Measurements from ENCODE around the gene WWOX.

Gene WWOX

GRCh38 chr16:78445818-78446217 is 346.4 kb downstream of the WWOX start:
- H3K4me3 ChIP-seq, result no peak overlapping the region
- no peak overlapping the region for H3K9ac ChIP-seq (ENCODE audit: insufficient read length)
- no peak for TF ChIP-seq EZH2 (IDR thresholded peaks at IDR 0.05)
- no peak for TF ChIP-seq POLR2AphosphoS5 (IDR thresholded peaks at IDR 0.05; ENCODE audit: borderline replicate concordance, low read depth, low read length)
- no peak for TF ChIP-seq FOXP2 (optimal IDR thresholded peaks at IDR 0.05; ENCODE audit: control extremely low read depth, extremely low read length, insufficient read depth)
- DNase-seq (ENCODE audit: low read depth, low spot score), result no peak
- no peak overlapping the region for H3K27ac ChIP-seq
- H3K9me3 ChIP-seq (ENCODE audit: low read depth, low read length), result no peaks in the 10 kb centered on the region
- no peaks in the 10 kb centered on the region for H3K36me3 ChIP-seq (ENCODE audit: insufficient read depth, low read length)

- Histone ChIP-seq H3K9ac (ENCODE audit: insufficient read length) (no peak overlapping the region), H3K36me3 (ENCODE audit: insufficient read depth, low read length) (no peaks in the 10 kb centered on the region), H3K27ac (no peak overlapping the region), H3K4me3 (no peak overlapping the region), H3K9me3 (ENCODE audit: low read depth, low read length) (no peaks in the 10 kb centered on the region)
- TF ChIP-seq EZH2 (IDR thresholded peaks at IDR 0.05) (no peak), FOXP2 (optimal IDR thresholded peaks at IDR 0.05; ENCODE audit: control extremely low read depth, extremely low read length, insufficient read depth) (no peak), POLR2AphosphoS5 (IDR thresholded peaks at IDR 0.05; ENCODE audit: borderline replicate concordance, low read depth, low read length) (no peak)
- no peak for DNase-seq (ENCODE audit: low read depth, low spot score)
These were observed 347.0 kb downstream of the WWOX start for GRCh38 chr16:78446486-78446885.

- H3K27ac ChIP-seq, result no peak overlapping the region
- no peak overlapping the region for H3K9ac ChIP-seq (ENCODE audit: insufficient read length)
- H3K4me3 ChIP-seq, result no peak overlapping the region
- no peak for DNase-seq (ENCODE audit: low read depth, low spot score)
- TF ChIP-seq POLR2AphosphoS5 (IDR thresholded peaks at IDR 0.05; ENCODE audit: borderline replicate concordance, low read depth, low read length) (no peak), FOXP2 (optimal IDR thresholded peaks at IDR 0.05; ENCODE audit: control extremely low read depth, extremely low read length, insufficient read depth) (no peak), EZH2 (IDR thresholded peaks at IDR 0.05) (no peak)
- H3K36me3 ChIP-seq (ENCODE audit: insufficient read depth, low read length), result no peaks in the 10 kb centered on the region
- no peaks in the 10 kb centered on the region for H3K9me3 ChIP-seq (ENCODE audit: low read depth, low read length)
These were observed 347.6 kb downstream of the WWOX start for GRCh38 chr16:78446992-78447563.

- Histone ChIP-seq H3K36me3 (ENCODE audit: insufficient read depth, low read length) (no peaks in the 10 kb centered on the region), H3K9me3 (ENCODE audit: low read depth, low read length) (no peaks in the 10 kb centered on the region), H3K27ac (no peak overlapping the region), H3K4me3 (no peak overlapping the region), H3K9ac (ENCODE audit: insufficient read length) (no peak overlapping the region)
- TF ChIP-seq FOXP2 (optimal IDR thresholded peaks at IDR 0.05; ENCODE audit: control extremely low read depth, extremely low read length, insufficient read depth) (no peak), EZH2 (IDR thresholded peaks at IDR 0.05) (no peak), POLR2AphosphoS5 (IDR thresholded peaks at IDR 0.05; ENCODE audit: borderline replicate concordance, low read depth, low read length) (no peak)
- no peak for DNase-seq (ENCODE audit: low read depth, low spot score)
These were observed 349.3 kb downstream of the WWOX start for GRCh38 chr16:78448658-78449271.

GRCh38 chr16:78450255-78450654 is 350.8 kb downstream of the WWOX start:
- no peak for DNase-seq (ENCODE audit: low read depth, low spot score)
- Histone ChIP-seq H3K9me3 (ENCODE audit: low read depth, low read length) (no peaks in the 10 kb centered on the region), H3K27ac (no peak overlapping the region), H3K9ac (ENCODE audit: insufficient read length) (no peak overlapping the region), H3K4me3 (no peak overlapping the region), H3K36me3 (ENCODE audit: insufficient read depth, low read length) (no peaks in the 10 kb centered on the region)
- TF ChIP-seq POLR2AphosphoS5 (IDR thresholded peaks at IDR 0.05; ENCODE audit: borderline replicate concordance, low read depth, low read length), result no peak
- TF ChIP-seq EZH2 (IDR thresholded peaks at IDR 0.05), result no peak
- no peak for TF ChIP-seq FOXP2 (optimal IDR thresholded peaks at IDR 0.05; ENCODE audit: control extremely low read depth, extremely low read length, insufficient read depth)

- TF ChIP-seq POLR2AphosphoS5 (IDR thresholded peaks at IDR 0.05; ENCODE audit: borderline replicate concordance, low read depth, low read length), result no peak
- no peak for DNase-seq (ENCODE audit: low read depth, low spot score)
- no peaks in the 10 kb centered on the region for H3K9me3 ChIP-seq (ENCODE audit: low read depth, low read length)
- no peak overlapping the region for H3K9ac ChIP-seq (ENCODE audit: insufficient read length)
- no peak overlapping the region for H3K4me3 ChIP-seq
- no peak overlapping the region for H3K27ac ChIP-seq
- no peaks in the 10 kb centered on the region for H3K36me3 ChIP-seq (ENCODE audit: insufficient read depth, low read length)
These were observed 352.6 kb downstream of the WWOX start for GRCh38 chr16:78452025-78452555.

- no peaks in the 10 kb centered on the region for H3K9me3 ChIP-seq (ENCODE audit: low read depth, low read length)
- TF ChIP-seq FOXP2 (optimal IDR thresholded peaks at IDR 0.05; ENCODE audit: control extremely low read depth, extremely low read length, insufficient read depth) (no peak), EZH2 (IDR thresholded peaks at IDR 0.05) (no peak), POLR2AphosphoS5 (IDR thresholded peaks at IDR 0.05; ENCODE audit: borderline replicate concordance, low read depth, low read length) (no peak)
- H3K9ac ChIP-seq (ENCODE audit: insufficient read length), result no peak overlapping the region
- no peak overlapping the region for H3K4me3 ChIP-seq
- no peaks in the 10 kb centered on the region for H3K36me3 ChIP-seq (ENCODE audit: insufficient read depth, low read length)
- no peak for DNase-seq (ENCODE audit: low read depth, low spot score)
- no peak overlapping the region for H3K27ac ChIP-seq
These were observed 356.4 kb downstream of the WWOX start for GRCh38 chr16:78455861-78456260.

GRCh38 chr16:78458588-78458987 is 359.1 kb downstream of the WWOX start:
- Histone ChIP-seq H3K27ac (no peak overlapping the region), H3K36me3 (ENCODE audit: insufficient read depth, low read length) (no peaks in the 10 kb centered on the region), H3K9ac (ENCODE audit: insufficient read length) (no peak overlapping the region), H3K4me3 (no peak overlapping the region), H3K9me3 (ENCODE audit: low read depth, low read length) (no peaks in the 10 kb centered on the region)
- no peak for DNase-seq (ENCODE audit: low read depth, low spot score)
- TF ChIP-seq POLR2AphosphoS5 (IDR thresholded peaks at IDR 0.05; ENCODE audit: borderline replicate concordance, low read depth, low read length) (no peak), FOXP2 (optimal IDR thresholded peaks at IDR 0.05; ENCODE audit: control extremely low read depth, extremely low read length, insufficient read depth) (no peak), EZH2 (IDR thresholded peaks at IDR 0.05) (no peak)

Measured in SK-N-MC (cell line).